Duodenal mucosa (tissue), 2 donors: Measurements from ENCODE around the gene PLEKHA6.

Experiments
- H3K27ac ChIP-seq: one replicate; pipeline ENCODE4 v1.7.0; 2013; ENCODE audit warnings: low read depth, low read length
- H3K27me3 ChIP-seq, 2 donors: one replicate each; pipeline ENCODE4 v1.7.0; 2013; ENCODE audit warnings: low read length in 2 of 2, control low read depth in 1 of 2; ENCODE audit not compliant: insufficient read depth in 2 of 2, control insufficient read depth in 1 of 2
- H3K36me3 ChIP-seq, 2 donors: one replicate each; pipeline ENCODE4 v1.7.0; 2013; ENCODE audit warnings: low read length in 2 of 2, control low read depth in 1 of 2; ENCODE audit not compliant: insufficient read depth in 2 of 2, control insufficient read depth in 1 of 2
- H3K4me1 ChIP-seq, 2 donors: one replicate each; pipeline ENCODE4 v1.7.0; 2013; ENCODE audit warnings: low read length in 2 of 2, control low read depth in 1 of 2; ENCODE audit not compliant: insufficient read depth in 2 of 2, control insufficient read depth in 1 of 2
- H3K4me3 ChIP-seq, 2 donors: one replicate each; pipeline ENCODE4 v1.7.0; 2013; ENCODE audit warnings: low read length in 2 of 2, low read depth in 1 of 2
- H3K9ac ChIP-seq, 2 donors: one replicate each; pipeline ENCODE4 v1.7.0; 2013; ENCODE audit warnings: low read length in 2 of 2, low read depth in 1 of 2
- H3K9me3 ChIP-seq, 2 donors: one replicate each; pipeline ENCODE4 v1.7.0; 2013; ENCODE audit warnings: low read length in 2 of 2, control low read depth in 1 of 2; ENCODE audit not compliant: control insufficient read depth in 1 of 2

PLEKHA6 gene

GRCh38 chr1:204261266-204261665, 98.5 kb downstream of the PLEKHA6 start:
- peaks cover 9% of the 10 kb centered on the region in 2 donors for H3K4me1 ChIP-seq
- no peaks in the 10 kb centered on the region for H3K27me3 ChIP-seq
- no peak overlapping the region for H3K9ac ChIP-seq
- H3K36me3 ChIP-seq = peaks cover 39 to 91% of the 10 kb centered on the region in 2 donors
- no peak overlapping the region for H3K27ac ChIP-seq
- H3K4me3 ChIP-seq = no peak overlapping the region
- no peaks in the 10 kb centered on the region for H3K9me3 ChIP-seq

- Histone ChIP-seq H3K9ac (no peak overlapping the region), H3K27me3 (no peaks in the 10 kb centered on the region), H3K9me3 (no peaks in the 10 kb centered on the region), H3K4me1 (peaks cover 3 to 4% of the 10 kb centered on the region in 2 donors), H3K36me3 (peaks cover 42 to 96% of the 10 kb centered on the region in 2 donors), H3K4me3 (no peak overlapping the region), H3K27ac (no peak overlapping the region)
Measured at GRCh38 chr1:204260601-204261197, 99.0 kb downstream of the PLEKHA6 start.

- H3K4me3 ChIP-seq = no peak overlapping the region
- no peak overlapping the region for H3K27ac ChIP-seq
- no peak overlapping the region for H3K9ac ChIP-seq
- no peaks in the 10 kb centered on the region for H3K9me3 ChIP-seq
- no peaks in the 10 kb centered on the region for H3K4me1 ChIP-seq
- H3K27me3 ChIP-seq = no peaks in the 10 kb centered on the region
- H3K36me3 ChIP-seq = peaks cover 48 to 97% of the 10 kb centered on the region in 2 donors
Measured at GRCh38 chr1:204259782-204260181, 99.9 kb downstream of the PLEKHA6 start.

GRCh38 chr1:204259196-204259595, 100.5 kb downstream of the PLEKHA6 start:
- Histone ChIP-seq H3K9me3 (no peaks in the 10 kb centered on the region), H3K27ac (no peak overlapping the region), H3K4me3 (no peak overlapping the region), H3K4me1 (peaks cover 0 to 3% of the 10 kb centered on the region in 2 donors), H3K27me3 (no peaks in the 10 kb centered on the region), H3K9ac (no peak overlapping the region), H3K36me3 (peaks cover 43 to 97% of the 10 kb centered on the region in 2 donors)

GRCh38 chr1:204258213-204259115, 101.3 kb downstream of the PLEKHA6 start:
- Histone ChIP-seq H3K9ac (no peak overlapping the region), H3K36me3 (peaks cover 39 to 95% of the 10 kb centered on the region in 2 donors), H3K27ac (no peak overlapping the region), H3K4me3 (no peak overlapping the region), H3K9me3 (no peaks in the 10 kb centered on the region), H3K4me1 (peaks cover 0 to 3% of the 10 kb centered on the region in 2 donors), H3K27me3 (no peaks in the 10 kb centered on the region)

GRCh38 chr1:204257446-204257845, 102.3 kb downstream of the PLEKHA6 start:
- no peaks in the 10 kb centered on the region for H3K9me3 ChIP-seq
- no peak overlapping the region for H3K4me3 ChIP-seq
- H3K27me3 ChIP-seq = no peaks in the 10 kb centered on the region
- H3K36me3 ChIP-seq = peaks cover 36 to 90% of the 10 kb centered on the region in 2 donors
- H3K27ac ChIP-seq = no peak overlapping the region
- H3K9ac ChIP-seq = no peak overlapping the region
- peaks cover 0 to 3% of the 10 kb centered on the region in 2 donors for H3K4me1 ChIP-seq

GRCh38 chr1:204256531-204256930, 103.2 kb downstream of the PLEKHA6 start:
- H3K27me3 ChIP-seq = no peaks in the 10 kb centered on the region
- no peak overlapping the region for H3K9ac ChIP-seq
- H3K27ac ChIP-seq = no peak overlapping the region
- peaks cover 31 to 89% of the 10 kb centered on the region in 2 donors for H3K36me3 ChIP-seq
- no peaks in the 10 kb centered on the region for H3K9me3 ChIP-seq
- peaks cover 0 to 3% of the 10 kb centered on the region in 2 donors for H3K4me1 ChIP-seq
- no peak overlapping the region for H3K4me3 ChIP-seq

GRCh38 chr1:204255966-204256365, 103.8 kb downstream of the PLEKHA6 start:
- Histone ChIP-seq H3K36me3 (peaks cover 35 to 89% of the 10 kb centered on the region in 2 donors), H3K27me3 (no peaks in the 10 kb centered on the region), H3K9ac (no peak overlapping the region), H3K4me3 (no peak overlapping the region), H3K4me1 (peaks cover 0 to 3% of the 10 kb centered on the region in 2 donors), H3K9me3 (no peaks in the 10 kb centered on the region), H3K27ac (no peak overlapping the region)

- no peaks in the 10 kb centered on the region for H3K9me3 ChIP-seq
- no peak overlapping the region for H3K4me3 ChIP-seq
- H3K27me3 ChIP-seq = no peaks in the 10 kb centered on the region
- peaks cover 32 to 89% of the 10 kb centered on the region in 2 donors for H3K36me3 ChIP-seq
- peaks cover 0 to 3% of the 10 kb centered on the region in 2 donors for H3K4me1 ChIP-seq
- no peak overlapping the region for H3K27ac ChIP-seq
- no peak overlapping the region for H3K9ac ChIP-seq
Measured at GRCh38 chr1:204255225-204255624, 104.5 kb downstream of the PLEKHA6 start.

- Histone ChIP-seq H3K4me1 (peaks cover 0 to 3% of the 10 kb centered on the region in 2 donors), H3K9ac (no peak overlapping the region), H3K4me3 (no peak overlapping the region), H3K27me3 (no peaks in the 10 kb centered on the region), H3K9me3 (no peaks in the 10 kb centered on the region), H3K36me3 (peaks cover 37 to 90% of the 10 kb centered on the region in 2 donors), H3K27ac (no peak overlapping the region)
Measured at GRCh38 chr1:204254031-204254661, 105.6 kb downstream of the PLEKHA6 start.
